Measurements from ENCODE around the gene REELD1.

The REELD1 gene

DNA sequence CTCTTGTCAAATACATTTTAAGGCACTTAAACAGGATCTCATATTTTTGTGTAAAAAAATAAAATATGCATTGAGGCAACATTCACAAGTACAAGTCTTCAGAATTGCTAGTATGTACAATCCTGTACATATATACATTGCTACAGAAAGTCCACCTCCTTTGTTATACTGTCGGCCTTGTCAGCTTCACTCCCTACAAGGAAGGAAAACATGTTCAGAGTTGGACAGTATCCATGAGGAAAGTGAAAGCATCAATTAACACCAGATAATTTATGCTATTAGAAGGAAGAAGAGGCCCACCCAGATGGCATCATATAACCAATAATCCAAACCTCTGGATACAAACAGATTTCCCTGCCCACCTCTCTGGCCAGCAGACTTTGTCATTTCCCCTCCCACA is 42.0 kb downstream of the REELD1 start:
- TF ChIP-seq PPARA (CRISPR knock-in tag; IDR thresholded peaks at IDR 0.05; ENCODE audit: borderline replicate concordance): no peak
- no peak for TF ChIP-seq ARNTL (CRISPR knock-in tag; IDR thresholded peaks at IDR 0.05; ENCODE audit: borderline replicate concordance, low read depth)
- TF ChIP-seq CSDC2 (CRISPR knock-in tag; IDR thresholded peaks at IDR 0.05): no peak
- TF ChIP-seq TCF4 (CRISPR knock-in tag; IDR thresholded peaks at IDR 0.05; ENCODE audit: borderline replicate concordance): no peak
- TF ChIP-seq, protein P1, sequence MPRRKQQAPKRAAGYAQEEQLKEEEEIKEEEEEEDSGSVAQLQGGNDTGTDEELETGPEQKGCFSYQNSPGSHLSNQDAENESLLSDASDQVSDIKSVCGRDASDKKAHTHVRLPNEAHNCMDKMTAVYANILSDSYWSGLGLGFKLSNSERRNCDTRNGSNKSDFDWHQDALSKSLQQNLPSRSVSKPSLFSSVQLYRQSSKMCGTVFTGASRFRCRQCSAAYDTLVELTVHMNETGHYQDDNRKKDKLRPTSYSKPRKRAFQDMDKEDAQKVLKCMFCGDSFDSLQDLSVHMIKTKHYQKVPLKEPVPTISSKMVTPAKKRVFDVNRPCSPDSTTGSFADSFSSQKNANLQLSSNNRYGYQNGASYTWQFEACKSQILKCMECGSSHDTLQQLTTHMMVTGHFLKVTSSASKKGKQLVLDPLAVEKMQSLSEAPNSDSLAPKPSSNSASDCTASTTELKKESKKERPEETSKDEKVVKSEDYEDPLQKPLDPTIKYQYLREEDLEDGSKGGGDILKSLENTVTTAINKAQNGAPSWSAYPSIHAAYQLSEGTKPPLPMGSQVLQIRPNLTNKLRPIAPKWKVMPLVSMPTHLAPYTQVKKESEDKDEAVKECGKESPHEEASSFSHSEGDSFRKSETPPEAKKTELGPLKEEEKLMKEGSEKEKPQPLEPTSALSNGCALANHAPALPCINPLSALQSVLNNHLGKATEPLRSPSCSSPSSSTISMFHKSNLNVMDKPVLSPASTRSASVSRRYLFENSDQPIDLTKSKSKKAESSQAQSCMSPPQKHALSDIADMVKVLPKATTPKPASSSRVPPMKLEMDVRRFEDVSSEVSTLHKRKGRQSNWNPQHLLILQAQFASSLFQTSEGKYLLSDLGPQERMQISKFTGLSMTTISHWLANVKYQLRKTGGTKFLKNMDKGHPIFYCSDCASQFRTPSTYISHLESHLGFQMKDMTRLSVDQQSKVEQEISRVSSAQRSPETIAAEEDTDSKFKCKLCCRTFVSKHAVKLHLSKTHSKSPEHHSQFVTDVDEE (CRISPR knock-in tag; IDR thresholded peaks at IDR 0.05): no peak
- TF ChIP-seq, protein P2, sequence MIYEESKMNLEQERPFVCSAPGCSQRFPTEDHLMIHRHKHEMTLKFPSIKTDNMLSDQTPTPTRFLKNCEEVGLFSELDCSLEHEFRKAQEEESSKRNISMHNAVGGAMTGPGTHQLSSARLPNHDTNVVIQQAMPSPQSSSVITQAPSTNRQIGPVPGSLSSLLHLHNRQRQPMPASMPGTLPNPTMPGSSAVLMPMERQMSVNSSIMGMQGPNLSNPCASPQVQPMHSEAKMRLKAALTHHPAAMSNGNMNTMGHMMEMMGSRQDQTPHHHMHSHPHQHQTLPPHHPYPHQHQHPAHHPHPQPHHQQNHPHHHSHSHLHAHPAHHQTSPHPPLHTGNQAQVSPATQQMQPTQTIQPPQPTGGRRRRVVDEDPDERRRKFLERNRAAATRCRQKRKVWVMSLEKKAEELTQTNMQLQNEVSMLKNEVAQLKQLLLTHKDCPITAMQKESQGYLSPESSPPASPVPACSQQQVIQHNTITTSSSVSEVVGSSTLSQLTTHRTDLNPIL (CRISPR knock-in tag; IDR thresholded peaks at IDR 0.05; ENCODE audit: low read depth): no peak
- TF ChIP-seq ZNF70 (CRISPR knock-in tag; IDR thresholded peaks at IDR 0.05): no peak
- TF ChIP-seq ZFP30 (CRISPR knock-in tag; IDR thresholded peaks at IDR 0.05): no peak
- TF ChIP-seq, protein P3, sequence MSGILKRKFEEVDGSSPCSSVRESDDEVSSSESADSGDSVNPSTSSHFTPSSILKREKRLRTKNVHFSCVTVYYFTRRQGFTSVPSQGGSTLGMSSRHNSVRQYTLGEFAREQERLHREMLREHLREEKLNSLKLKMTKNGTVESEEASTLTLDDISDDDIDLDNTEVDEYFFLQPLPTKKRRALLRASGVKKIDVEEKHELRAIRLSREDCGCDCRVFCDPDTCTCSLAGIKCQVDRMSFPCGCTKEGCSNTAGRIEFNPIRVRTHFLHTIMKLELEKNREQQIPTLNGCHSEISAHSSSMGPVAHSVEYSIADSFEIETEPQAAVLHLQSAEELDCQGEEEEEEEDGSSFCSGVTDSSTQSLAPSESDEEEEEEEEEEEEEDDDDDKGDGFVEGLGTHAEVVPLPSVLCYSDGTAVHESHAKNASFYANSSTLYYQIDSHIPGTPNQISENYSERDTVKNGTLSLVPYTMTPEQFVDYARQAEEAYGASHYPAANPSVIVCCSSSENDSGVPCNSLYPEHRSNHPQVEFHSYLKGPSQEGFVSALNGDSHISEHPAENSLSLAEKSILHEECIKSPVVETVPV (CRISPR knock-in tag; IDR thresholded peaks at IDR 0.05): no peak
- no peak for TF ChIP-seq GLIS3 (CRISPR knock-in tag; IDR thresholded peaks at IDR 0.05)
- TF ChIP-seq, protein P4, sequence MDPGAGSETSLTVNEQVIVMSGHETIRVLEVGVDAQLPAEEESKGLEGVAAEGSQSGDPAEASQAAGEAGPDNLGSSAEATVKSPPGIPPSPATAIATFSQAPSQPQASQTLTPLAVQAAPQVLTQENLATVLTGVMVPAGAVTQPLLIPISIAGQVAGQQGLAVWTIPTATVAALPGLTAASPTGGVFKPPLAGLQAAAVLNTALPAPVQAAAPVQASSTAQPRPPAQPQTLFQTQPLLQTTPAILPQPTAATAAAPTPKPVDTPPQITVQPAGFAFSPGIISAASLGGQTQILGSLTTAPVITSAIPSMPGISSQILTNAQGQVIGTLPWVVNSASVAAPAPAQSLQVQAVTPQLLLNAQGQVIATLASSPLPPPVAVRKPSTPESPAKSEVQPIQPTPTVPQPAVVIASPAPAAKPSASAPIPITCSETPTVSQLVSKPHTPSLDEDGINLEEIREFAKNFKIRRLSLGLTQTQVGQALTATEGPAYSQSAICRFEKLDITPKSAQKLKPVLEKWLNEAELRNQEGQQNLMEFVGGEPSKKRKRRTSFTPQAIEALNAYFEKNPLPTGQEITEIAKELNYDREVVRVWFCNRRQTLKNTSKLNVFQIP (CRISPR knock-in tag; IDR thresholded peaks at IDR 0.05; ENCODE audit: borderline replicate concordance, low read depth): no peak
- no peak for TF ChIP-seq SNAI2 (CRISPR knock-in tag; IDR thresholded peaks at IDR 0.05)
- TF ChIP-seq ISL1 (CRISPR knock-in tag; IDR thresholded peaks at IDR 0.05): no peak
- no peak for TF ChIP-seq OSR1 (CRISPR knock-in tag; IDR thresholded peaks at IDR 0.05)
- TF ChIP-seq ESRRG (CRISPR knock-in tag; IDR thresholded peaks at IDR 0.05): no peak
- no peak for TF ChIP-seq ZNF565 (CRISPR knock-in tag; conservative IDR thresholded peaks at IDR 0.05; ENCODE audit: low read depth)
- no peak for TF ChIP-seq RARB (CRISPR knock-in tag; IDR thresholded peaks at IDR 0.05)

DNA sequence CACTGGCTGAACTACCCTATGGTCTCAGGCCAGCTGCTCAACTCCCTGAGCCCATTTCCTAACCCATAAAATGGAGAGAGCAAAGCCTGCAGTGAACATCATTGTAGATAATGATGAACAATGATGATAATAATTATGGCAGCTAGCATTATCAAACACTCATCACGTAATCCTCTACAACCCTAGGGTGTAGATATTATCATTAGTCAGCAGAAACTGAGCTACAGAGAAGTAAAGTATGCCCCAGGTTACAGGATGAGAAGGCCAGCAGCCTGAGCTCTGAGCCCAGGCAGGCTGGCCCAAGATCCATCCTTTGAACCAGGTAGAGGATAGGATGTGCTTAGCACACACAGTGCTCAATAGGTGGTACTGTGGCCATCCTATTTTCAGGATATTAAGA is 43.2 kb downstream of the REELD1 start:
- ATAC-seq: no peak
- TF ChIP-seq, protein P3 (CRISPR knock-in tag; IDR thresholded peaks at IDR 0.05): no peak
- TF ChIP-seq ARNTL (CRISPR knock-in tag; IDR thresholded peaks at IDR 0.05; ENCODE audit: borderline replicate concordance, low read depth) (no peak), ZFP3 (CRISPR knock-in tag; IDR thresholded peaks at IDR 0.05) (no peak), ZNF565 (CRISPR knock-in tag; conservative IDR thresholded peaks at IDR 0.05; ENCODE audit: low read depth) (no peak), TOX (CRISPR knock-in tag; IDR thresholded peaks at IDR 0.05; ENCODE audit: borderline replicate concordance) (no peak), ZC3H10 (CRISPR knock-in tag; IDR thresholded peaks at IDR 0.05) (no peak), ESRRG (CRISPR knock-in tag; IDR thresholded peaks at IDR 0.05) (no peak), SNAI2 (CRISPR knock-in tag; IDR thresholded peaks at IDR 0.05) (no peak), ZNF70 (CRISPR knock-in tag; IDR thresholded peaks at IDR 0.05) (no peak), ISL1 (CRISPR knock-in tag; IDR thresholded peaks at IDR 0.05) (no peak)
- TF ChIP-seq, protein P2 (CRISPR knock-in tag; IDR thresholded peaks at IDR 0.05; ENCODE audit: low read depth): no peak

More for the DNA sequence above, 42.0 kb downstream of the REELD1 start:
- peak; percentile 26; the same call in 2 of the 3 replicates for ATAC-seq
